ENCODE data around the gene BMAL2. TPM values are rescaled to one million over a fixed set of nuclear protein-coding genes. Genes with fewer than 3 reads are reported as not detected.

The BMAL2 gene
- polyA plus RNA-seq, 2 of the 4 experiments (the other 2 are of a cell fraction): 13.5 to 23.1 TPM

- CTCF ChIA-PET: interaction anchor here (0.8 kb wide), 1 partner anchor 53 kb away, joined by 3 read pairs; no protein-coding TSS in a partner anchor
- POLR2A ChIA-PET: interaction anchor here (0.7 to 1.3 kb wide), 3 partner anchors 13 to 308 kb away, joined by 3 to 7 read pairs (median 5); partner anchors contain the start of genes MED21 and PPFIBP1
- FAIRE-seq (no peak), ATAC-seq (0 out of 6 replicates have a peak, but pooled peaks of 1 of the 2 experiments have one; percentile 1), DNase-seq (ENCODE audit: low read depth in 1 of 2, low spot score in 1 of 2) (no peak)
- H3K27ac ChIP-seq: peak overlapping the region; percentile 18 to 92; a peak in 5 of 6 replicates
- H3K4me1 ChIP-seq: peaks cover 39% of the 10 kb centered on the region
- no peaks in the 10 kb centered on the region for H3K9me3 ChIP-seq
- TF ChIP-seq ATOH8 (CRISPR knock-in tag; IDR thresholded peaks at IDR 0.05; ENCODE audit: low read depth) (no peak), HOXB5 (CRISPR knock-in tag; IDR thresholded peaks at IDR 0.05) (no peak), BHLHE40 (IDR thresholded peaks at IDR 0.05; ENCODE audit: low read depth, low read length) (no peak), PHF8 (IDR thresholded peaks at IDR 0.05; ENCODE audit: borderline replicate concordance, low read depth) (no peak), FOSB (CRISPR knock-in tag; IDR thresholded peaks at IDR 0.05) (no peak), TP53 (CRISPR knock-in tag; IDR thresholded peaks at IDR 0.05) (no peak), REST (IDR thresholded peaks at IDR 0.05) (no peak), HDAC2 (IDR thresholded peaks at IDR 0.05) (no peak), JUN (IDR thresholded peaks at IDR 0.05) (no peak), POLR2A (IDR thresholded peaks at IDR 0.05; ENCODE audit: low read length) (no peak), RCOR1 (IDR thresholded peaks at IDR 0.05; ENCODE audit: low read depth, low read length) (no peak), KDM5A (IDR thresholded peaks at IDR 0.05) (no peak), KDM1A (IDR thresholded peaks at IDR 0.05; ENCODE audit: low read depth) (no peak), TFCP2L1 (CRISPR knock-in tag; IDR thresholded peaks at IDR 0.05) (no peak), HEYL (CRISPR knock-in tag; IDR thresholded peaks at IDR 0.05) (no peak), RFX5 (IDR thresholded peaks at IDR 0.05) (no peak), ZNF302 (CRISPR knock-in tag; IDR thresholded peaks at IDR 0.05) (no peak), CBX8 (IDR thresholded peaks at IDR 0.05) (no peak), SREBF2 (IDR thresholded peaks at IDR 0.05) (no peak), JUNB (IDR thresholded peaks at IDR 0.05) (no peak)
- 51% methylated on average over 1 of the region's 1 CpG for WGBS (ENCODE audit: missing lambda C conversion rate)
- peak overlapping the region; percentile 92 for H3K4me2 ChIP-seq
- no peak overlapping the region for H3K4me3 ChIP-seq
Observed at GRCh38 chr12:27330846-27331245, 1.8 kb upstream of the BMAL2 start.

GRCh38 chr12:27331291-27331926 is 1.2 kb upstream of the BMAL2 start:
- ChIA-PET CTCF (interaction anchor here (0.8 to 1.2 kb wide), 4 partner anchors 9 to 315 kb away, joined by 3 read pairs; no protein-coding TSS in a partner anchor), POLR2A (interaction anchor here (0.7 to 1.3 kb wide), 3 partner anchors 13 to 193 kb away, joined by 4 to 7 read pairs (median 5); partner anchors contain the start of gene PPFIBP1)
- Histone ChIP-seq H3K4me3 (peak overlapping the region; percentile 77), H3K4me2 (peak overlapping the region; percentile 92), H3K9me3 (no peaks in the 10 kb centered on the region), H3K4me1 (peaks cover 43% of the 10 kb centered on the region), H3K27ac (peak overlapping the region; percentile 70 to 92)
- DNase-seq (ENCODE audit: low read depth in 1 of 2, low spot score in 1 of 2) (peak; percentile 64 to 83), FAIRE-seq (peak; percentile 94), ATAC-seq (peak; percentile 57 to 77)
- TF ChIP-seq JUN (IDR thresholded peaks at IDR 0.05) (peak in 1 of 2 experiments; percentile 44; a peak in 2 of 5 replicates), FOSL2 (IDR thresholded peaks at IDR 0.05) (no peak; the same call in 1 of the 2 replicates), FOSL2 (CRISPR knock-in tag; IDR thresholded peaks at IDR 0.05) (peak; percentile 82), TFCP2L1 (CRISPR knock-in tag; IDR thresholded peaks at IDR 0.05) (no peak), EHMT2 (IDR thresholded peaks at IDR 0.05; ENCODE audit: low read depth) (no peak), ZFP36 (IDR thresholded peaks at IDR 0.05; ENCODE audit: borderline replicate concordance, partially characterized antibody) (peak; percentile 0), KDM1A (IDR thresholded peaks at IDR 0.05; ENCODE audit: low read depth) (no peak), CTCF (IDR thresholded peaks at IDR 0.05) (no peak), JUNB (IDR thresholded peaks at IDR 0.05) (peak; percentile 46; the same call in 1 of the 2 replicates), CEBPB (IDR thresholded peaks at IDR 0.05) (peak; percentile 12 to 84; a peak in 2 of 4 replicates)
- WGBS (ENCODE audit: missing lambda C conversion rate): 7% methylated on average over 7 of the region's 7 CpGs
